Activated T-cell treated with anti-CD3 and anti-CD28 coated beads, Interleukin-2, amount 50 U/mL, for 72 hours (primary cell): ENCODE measurements around the gene SPART. TPM values are rescaled to one million over a fixed set of nuclear protein-coding genes. Genes with fewer than 3 reads are reported as not detected.
A peak's percentile ranks its signal among the peaks of the same experiment; 100 is the strongest.

Source experiments
- ATAC-seq, 2 donors: fragments of 150-1000 bp; cut with Tn5 transposase; replicated peaks in 1 of 2; 2 replicates each; pipeline ENCODE4 v1.10.0; 2021; ENCODE audit warnings: moderate library complexity in 2 of 2, mild to moderate bottlenecking in 1 of 2
- DNase-seq, 2 donors: peaks; one replicate each; pipeline ENCODE4 v3.0.0; 2021 to 2022; ENCODE audit warnings: mixed read lengths in 1 of 2
- H3K27ac Mint-ChIP-seq: one replicate; pipeline ENCODE4 v1.8.0; 2022; ENCODE audit warnings: mild to moderate bottlenecking, moderate library complexity, mixed read lengths
- H3K27me3 Mint-ChIP-seq: one replicate; pipeline ENCODE4 v1.8.0; 2022; ENCODE audit warnings: low read depth, mixed read lengths
- H3K36me3 Mint-ChIP-seq, 2 donors: one replicate each; pipeline ENCODE4 v1.8.0; 2022; ENCODE audit warnings: mixed read lengths in 2 of 2, mild to moderate bottlenecking in 1 of 2; ENCODE audit not compliant: insufficient read depth in 2 of 2
- H3K4me1 Mint-ChIP-seq: one replicate; pipeline ENCODE4 v1.8.0; 2022; ENCODE audit warnings: low read depth, mixed read lengths
- H3K4me3 Mint-ChIP-seq, 2 donors: one replicate each; pipeline ENCODE4 v1.8.0; 2022; ENCODE audit warnings: mild to moderate bottlenecking in 2 of 2, mixed read lengths in 2 of 2, moderate library complexity in 2 of 2
- H3K9me3 Mint-ChIP-seq, 2 donors: one replicate each; pipeline ENCODE4 v1.8.0; 2022; ENCODE audit warnings: mixed read lengths in 2 of 2
- total RNA-seq, 2 donors: library from RNA; stranded (reverse); gene quantifications; one replicate each; pipeline ENCODE4 v1.2.3, GENCODE V29; 2022

The SPART gene
- 10 to 100 TPM; 12.2 to 23.4 TPM for total RNA-seq

GRCh38 chr13:36346222-36347083 is at the start of gene SPART:
Gene SPART, minus strand, starts transcription at chr13:36346394. Its CDS starts 10,564 bp downstream, at chr13:36335830.
- H3K4me1 Mint-ChIP-seq, result peaks cover 29% of the 10 kb centered on the region
- H3K4me3 Mint-ChIP-seq, result peak within 1 kb of the TSS; percentile 71 to 85
- H3K27ac Mint-ChIP-seq, result peak within 1 kb of the TSS; percentile 98
- DNase-seq, result peak; percentile 84 to 87
- no peaks in the 10 kb centered on the region for H3K9me3 Mint-ChIP-seq
- ATAC-seq, result peak; percentile 89 to 91
- H3K36me3 Mint-ChIP-seq, result peaks cover 0 to 3% of the 10 kb centered on the region in 2 donors
- no peaks in the 10 kb centered on the region for H3K27me3 Mint-ChIP-seq

GRCh38 chr13:36395280-36395679 is 49.1 kb upstream of the SPART start:
- DNase-seq (no peak), ATAC-seq (no peak)
- no peak overlapping the region for H3K4me3 Mint-ChIP-seq
- no peak overlapping the region for H3K27ac Mint-ChIP-seq
- peaks cover 29% of the 10 kb centered on the region for H3K27me3 Mint-ChIP-seq
- no peaks in the 10 kb centered on the region for H3K9me3 Mint-ChIP-seq
- no peaks in the 10 kb centered on the region for H3K4me1 Mint-ChIP-seq
- H3K36me3 Mint-ChIP-seq, result no peaks in the 10 kb centered on the region

GRCh38 chr13:36385489-36385888 is 39.3 kb upstream of the SPART start:
- H3K27ac Mint-ChIP-seq, result no peak overlapping the region

GRCh38 chr13:36382030-36382429 is 35.8 kb upstream of the SPART start:
- DNase-seq (no peak), ATAC-seq (peak; percentile 73 to 89)
- Mint-ChIP-seq H3K4me3 (no peak overlapping the region), H3K27ac (no peak overlapping the region), H3K4me1 (no peaks in the 10 kb centered on the region), H3K36me3 (no peaks in the 10 kb centered on the region), H3K27me3 (peaks cover 8% of the 10 kb centered on the region), H3K9me3 (no peaks in the 10 kb centered on the region)

More at GRCh38 chr13:36385489-36385888, 39.3 kb upstream of the SPART start:
- no peaks in the 10 kb centered on the region for H3K36me3 Mint-ChIP-seq
- H3K4me3 Mint-ChIP-seq, result no peak overlapping the region
- H3K4me1 Mint-ChIP-seq, result no peaks in the 10 kb centered on the region
- ATAC-seq (no peak), DNase-seq (no peak)
- H3K27me3 Mint-ChIP-seq, result peaks cover 13% of the 10 kb centered on the region
- H3K9me3 Mint-ChIP-seq, result no peaks in the 10 kb centered on the region

GRCh38 chr13:36377826-36378468 is 31.8 kb upstream of the SPART start:
- ATAC-seq, result no peak
- H3K27me3 Mint-ChIP-seq, result peaks cover 2% of the 10 kb centered on the region

GRCh38 chr13:36374063-36374462 is 27.9 kb upstream of the SPART start:
- no peak for ATAC-seq
- Mint-ChIP-seq H3K27ac (no peak overlapping the region), H3K36me3 (no peaks in the 10 kb centered on the region), H3K27me3 (no peaks in the 10 kb centered on the region), H3K4me3 (no peak overlapping the region), H3K4me1 (no peaks in the 10 kb centered on the region), H3K9me3 (no peaks in the 10 kb centered on the region)
- no peak for DNase-seq

More at GRCh38 chr13:36377826-36378468, 31.8 kb upstream of the SPART start:
- H3K4me1 Mint-ChIP-seq, result no peaks in the 10 kb centered on the region
- DNase-seq, result no peak
- H3K9me3 Mint-ChIP-seq, result no peaks in the 10 kb centered on the region
- no peak overlapping the region for H3K27ac Mint-ChIP-seq
- no peaks in the 10 kb centered on the region for H3K36me3 Mint-ChIP-seq
- H3K4me3 Mint-ChIP-seq, result no peak overlapping the region

GRCh38 chr13:36371185-36371584 is 25.0 kb upstream of the SPART start:
- H3K4me3 Mint-ChIP-seq, result no peak overlapping the region
- no peaks in the 10 kb centered on the region for H3K36me3 Mint-ChIP-seq
- no peaks in the 10 kb centered on the region for H3K27me3 Mint-ChIP-seq
- H3K27ac Mint-ChIP-seq, result no peak overlapping the region
- no peak for DNase-seq
- H3K4me1 Mint-ChIP-seq, result no peaks in the 10 kb centered on the region
- no peaks in the 10 kb centered on the region for H3K9me3 Mint-ChIP-seq
- ATAC-seq, result no peak

- no peak for ATAC-seq
- Mint-ChIP-seq H3K27me3 (peaks cover 1% of the 10 kb centered on the region), H3K4me3 (no peak overlapping the region), H3K9me3 (no peaks in the 10 kb centered on the region), H3K36me3 (no peaks in the 10 kb centered on the region), H3K27ac (no peak overlapping the region), H3K4me1 (no peaks in the 10 kb centered on the region)
- DNase-seq, result no peak
Observed at GRCh38 chr13:36370108-36370429, 23.9 kb upstream of the SPART start.

GRCh38 chr13:36369268-36370107 is 23.3 kb upstream of the SPART start:
- H3K27me3 Mint-ChIP-seq, result peaks cover 6% of the 10 kb centered on the region
- no peaks in the 10 kb centered on the region for H3K36me3 Mint-ChIP-seq
- DNase-seq, result no peak
- H3K9me3 Mint-ChIP-seq, result no peaks in the 10 kb centered on the region
- ATAC-seq, result no peak
- no peak overlapping the region for H3K27ac Mint-ChIP-seq
- no peaks in the 10 kb centered on the region for H3K4me1 Mint-ChIP-seq
- no peak overlapping the region for H3K4me3 Mint-ChIP-seq

GRCh38 chr13:36366031-36366430 is 19.8 kb upstream of the SPART start:
- Mint-ChIP-seq H3K27ac (no peak overlapping the region), H3K27me3 (peaks cover 6% of the 10 kb centered on the region), H3K36me3 (no peaks in the 10 kb centered on the region), H3K9me3 (no peaks in the 10 kb centered on the region), H3K4me1 (no peaks in the 10 kb centered on the region), H3K4me3 (no peak overlapping the region)
- ATAC-seq (no peak), DNase-seq (no peak)

GRCh38 chr13:36363366-36363863 is 17.2 kb upstream of the SPART start:
- Mint-ChIP-seq H3K27ac (no peak overlapping the region), H3K36me3 (no peaks in the 10 kb centered on the region), H3K4me1 (no peaks in the 10 kb centered on the region), H3K9me3 (no peaks in the 10 kb centered on the region), H3K4me3 (no peak overlapping the region), H3K27me3 (peaks cover 6% of the 10 kb centered on the region)
- DNase-seq (no peak), ATAC-seq (no peak)

- Mint-ChIP-seq H3K4me3 (no peak overlapping the region), H3K9me3 (no peaks in the 10 kb centered on the region), H3K27ac (no peak overlapping the region), H3K36me3 (no peaks in the 10 kb centered on the region), H3K4me1 (no peaks in the 10 kb centered on the region), H3K27me3 (peaks cover 6% of the 10 kb centered on the region)
- DNase-seq (no peak), ATAC-seq (no peak)
Observed at GRCh38 chr13:36362914-36363313, 16.7 kb upstream of the SPART start.

GRCh38 chr13:36362251-36362650 is 16.1 kb upstream of the SPART start:
- Mint-ChIP-seq H3K27ac (no peak overlapping the region), H3K27me3 (peaks cover 11% of the 10 kb centered on the region), H3K4me3 (no peak overlapping the region), H3K36me3 (no peaks in the 10 kb centered on the region), H3K4me1 (no peaks in the 10 kb centered on the region), H3K9me3 (no peaks in the 10 kb centered on the region)
- ATAC-seq (peak; percentile 68 to 96), DNase-seq (no peak)
